Thoracic aorta (tissue), 2 donors: ENCODE data around the gene COL6A2. TPM values are rescaled to one million over a fixed set of nuclear protein-coding genes. Genes with fewer than 3 reads are reported as not detected.

Experiments used
- ATAC-seq: fragments of 150-250 bp; one replicate; pipeline ENCODE4 v1.8.0; 2017; ENCODE audit warnings: low read depth; ENCODE audit not compliant: insufficient number of reproducible peaks, low FRiP score
- DNase-seq: peaks from one replicate; pipeline ENCODE4 v3.0.0-alpha.2; 2020; ENCODE audit warnings: low spot score
- H3K27ac ChIP-seq, 2 donors: fragments of 200-600 bp; sonication (generic); 1 replicate in 1 of 2; 2 replicates in 1 of 2; pipeline ENCODE4 v1.5.1; 2016; ENCODE audit warnings: mild to moderate bottlenecking in 2 of 2, moderate library complexity in 2 of 2
- H3K27me3 ChIP-seq: fragments of 200-600 bp; sonication (generic); replicated peaks from 2 replicates; pipeline ENCODE4 v1.6.0; 2016; ENCODE audit warnings: mild to moderate bottlenecking; ENCODE audit not compliant: insufficient read depth
- H3K36me3 ChIP-seq: fragments of 200-600 bp; sonication (generic); one replicate; pipeline ENCODE4 v1.5.1; 2016
- H3K4me1 ChIP-seq, 2 donors: fragments of 200-600 bp; sonication (generic); 1 replicate in 1 of 2; 2 replicates in 1 of 2; pipeline versions ENCODE4 v1.5.1 to v1.6.0; 2016; ENCODE audit warnings: low read depth in 2 of 2, mild to moderate bottlenecking in 1 of 2; ENCODE audit not compliant: control insufficient read depth in 1 of 2
- H3K4me3 ChIP-seq: fragments of 200-600 bp; sonication (generic); 2 replicates; pipeline ENCODE4 v1.5.1; 2016; ENCODE audit warnings: mild to moderate bottlenecking
- H3K9me3 ChIP-seq: fragments of 200-600 bp; sonication (generic); 2 replicates; pipeline ENCODE4 v1.5.1; 2016
- total RNA-seq, 2 donors: library from RNA; depleted of rRNA; stranded (reverse); fragments of >200 nt; gene quantifications; one replicate each; pipeline versions ENCODE4 v1.1.0 to v1.2.3, GENCODE V29; 2016
- TF ChIP-seq, protein P1 (sequence below): fragments of 200-600 bp; sonication (generic); IDR thresholded peaks from one replicate; pipeline ENCODE4 v1.5.1; 2019; ENCODE audit warnings: antibody characterized with exemption

COL6A2 gene
- total RNA-seq, 2 donors from 2014 or later: 1,835 to 1,885 TPM

DNA sequence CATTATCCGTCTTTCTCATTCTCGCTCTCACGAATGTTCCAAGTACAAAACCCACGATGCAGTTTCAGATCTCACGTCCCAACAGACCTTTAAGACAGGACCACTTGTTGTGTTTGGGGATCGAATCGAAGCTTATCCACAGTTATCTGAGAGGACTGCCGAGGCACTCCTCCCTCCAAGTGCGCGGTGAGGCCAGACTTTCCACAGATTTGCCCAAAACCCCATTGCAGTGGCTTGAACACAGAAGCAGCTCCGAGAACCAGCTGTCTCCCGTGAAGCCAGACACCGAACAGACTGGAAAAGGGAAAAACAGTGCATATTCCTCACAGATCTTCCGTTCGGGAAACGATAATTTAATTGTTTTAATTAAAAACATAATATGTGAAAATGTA is 46.5 kb upstream of the COL6A2 start:
- no peaks in the 10 kb centered on the region for H3K27me3 ChIP-seq
- no peaks in the 10 kb centered on the region for H3K36me3 ChIP-seq
- H3K4me3 ChIP-seq: no peak overlapping the region
- peaks cover 30 to 59% of the 10 kb centered on the region in 2 donors for H3K4me1 ChIP-seq
- H3K27ac ChIP-seq: no peak overlapping the region
- TF ChIP-seq, protein P1, sequence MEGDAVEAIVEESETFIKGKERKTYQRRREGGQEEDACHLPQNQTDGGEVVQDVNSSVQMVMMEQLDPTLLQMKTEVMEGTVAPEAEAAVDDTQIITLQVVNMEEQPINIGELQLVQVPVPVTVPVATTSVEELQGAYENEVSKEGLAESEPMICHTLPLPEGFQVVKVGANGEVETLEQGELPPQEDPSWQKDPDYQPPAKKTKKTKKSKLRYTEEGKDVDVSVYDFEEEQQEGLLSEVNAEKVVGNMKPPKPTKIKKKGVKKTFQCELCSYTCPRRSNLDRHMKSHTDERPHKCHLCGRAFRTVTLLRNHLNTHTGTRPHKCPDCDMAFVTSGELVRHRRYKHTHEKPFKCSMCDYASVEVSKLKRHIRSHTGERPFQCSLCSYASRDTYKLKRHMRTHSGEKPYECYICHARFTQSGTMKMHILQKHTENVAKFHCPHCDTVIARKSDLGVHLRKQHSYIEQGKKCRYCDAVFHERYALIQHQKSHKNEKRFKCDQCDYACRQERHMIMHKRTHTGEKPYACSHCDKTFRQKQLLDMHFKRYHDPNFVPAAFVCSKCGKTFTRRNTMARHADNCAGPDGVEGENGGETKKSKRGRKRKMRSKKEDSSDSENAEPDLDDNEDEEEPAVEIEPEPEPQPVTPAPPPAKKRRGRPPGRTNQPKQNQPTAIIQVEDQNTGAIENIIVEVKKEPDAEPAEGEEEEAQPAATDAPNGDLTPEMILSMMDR: no peak
- no peak for DNase-seq
- no peak for ATAC-seq
- H3K9me3 ChIP-seq: no peaks in the 10 kb centered on the region

DNA sequence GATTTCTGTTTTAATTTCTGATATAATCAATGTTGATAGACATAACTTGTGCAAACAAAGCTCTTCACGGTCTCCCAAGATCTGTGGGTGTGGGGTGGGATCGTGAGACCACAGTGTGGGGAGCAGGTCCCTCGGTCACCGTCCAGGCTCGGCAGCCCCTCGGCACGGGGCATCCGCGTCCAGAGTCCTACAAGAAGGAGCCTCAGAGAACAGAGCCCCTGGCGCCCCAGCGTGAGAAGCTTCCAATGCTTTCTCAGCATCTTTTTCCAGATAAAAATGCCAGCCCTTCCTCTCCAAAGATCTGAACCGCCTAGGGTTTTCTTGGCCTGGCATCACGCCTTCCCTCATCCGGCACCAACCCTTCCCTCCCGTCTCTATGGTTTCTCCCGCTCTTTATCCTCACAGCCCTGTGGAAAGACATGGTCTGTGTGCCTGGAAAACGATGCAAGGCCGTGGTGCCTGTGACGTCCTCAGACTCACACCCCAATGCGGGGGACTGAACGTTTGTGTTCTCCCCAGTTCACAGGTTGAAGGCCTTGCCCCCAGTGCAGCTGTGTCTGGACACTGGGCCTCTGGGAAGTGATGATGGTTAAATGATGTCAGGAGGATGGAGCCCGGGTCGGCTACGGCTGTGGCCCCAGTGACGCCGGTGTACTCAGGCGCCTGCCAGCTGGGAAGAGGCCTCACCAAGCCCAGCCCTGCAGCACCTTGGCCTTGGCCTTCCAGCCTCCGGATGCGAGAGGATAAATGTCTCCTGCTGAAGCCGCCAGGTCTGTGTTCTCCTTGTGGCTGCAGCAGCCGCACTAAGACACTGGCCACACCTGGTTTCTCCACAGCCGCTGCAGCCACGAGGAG is 45.9 kb upstream of the COL6A2 start:
- H3K4me3 ChIP-seq: no peak overlapping the region
- DNase-seq: no peak
- TF ChIP-seq, protein P1: no peak
- H3K4me1 ChIP-seq: peaks cover 34 to 64% of the 10 kb centered on the region in 2 donors
- no peak overlapping the region for H3K27ac ChIP-seq
- H3K36me3 ChIP-seq: no peaks in the 10 kb centered on the region
- no peaks in the 10 kb centered on the region for H3K9me3 ChIP-seq
- no peak for ATAC-seq
- H3K27me3 ChIP-seq: no peaks in the 10 kb centered on the region

DNA sequence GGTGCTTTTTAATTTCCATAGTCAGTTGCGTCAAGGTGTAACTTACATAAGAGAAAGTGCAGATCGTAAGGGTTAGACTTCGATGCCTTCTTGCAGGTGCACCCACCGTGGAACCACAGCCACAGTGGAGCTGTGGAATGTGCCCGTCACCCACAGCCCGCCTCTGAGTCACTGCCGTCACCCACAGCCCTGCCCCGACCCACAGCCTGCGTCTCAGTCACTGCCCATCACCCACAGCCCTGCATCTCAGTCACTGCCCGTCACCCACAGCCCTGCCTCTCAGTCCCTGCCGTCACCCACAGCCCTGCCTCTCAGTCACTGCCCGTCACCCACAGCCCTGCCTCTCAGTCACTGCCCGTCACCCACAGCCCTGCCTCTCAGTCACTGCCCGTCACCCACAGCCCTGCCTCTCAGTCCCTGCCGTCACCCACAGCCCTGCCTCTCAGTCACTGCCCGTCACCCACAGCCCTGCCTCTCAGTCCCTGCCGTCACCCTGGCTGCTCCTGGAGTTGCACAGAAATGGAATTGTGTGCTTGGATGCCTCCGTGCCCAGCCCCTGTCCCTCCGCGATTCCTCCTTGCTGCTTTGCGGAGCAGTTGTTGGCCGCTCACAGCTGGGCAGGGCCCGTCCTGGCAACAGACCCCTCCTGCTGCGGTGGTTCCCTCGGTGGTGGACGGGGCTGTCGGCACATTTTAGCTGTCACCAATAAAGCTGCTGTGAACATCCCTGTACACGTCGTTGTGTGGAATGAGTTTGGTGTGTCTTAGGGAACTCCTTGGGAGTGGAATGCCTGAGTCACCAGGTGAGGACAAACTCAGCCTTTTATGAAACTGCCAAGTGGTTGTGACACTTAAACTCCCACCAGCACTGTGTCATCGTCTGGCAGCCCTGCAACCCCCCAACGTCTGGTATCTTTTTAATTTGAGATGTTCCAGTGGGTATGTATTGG is 44.9 kb upstream of the COL6A2 start:
- H3K27me3 ChIP-seq: no peaks in the 10 kb centered on the region
- no peak for DNase-seq
- no peak for ATAC-seq
- H3K36me3 ChIP-seq: no peaks in the 10 kb centered on the region
- no peak overlapping the region for H3K27ac ChIP-seq
- TF ChIP-seq, protein P1: no peak
- H3K9me3 ChIP-seq: no peaks in the 10 kb centered on the region
- no peak overlapping the region for H3K4me3 ChIP-seq
- peaks cover 37 to 73% of the 10 kb centered on the region in 2 donors for H3K4me1 ChIP-seq

DNA sequence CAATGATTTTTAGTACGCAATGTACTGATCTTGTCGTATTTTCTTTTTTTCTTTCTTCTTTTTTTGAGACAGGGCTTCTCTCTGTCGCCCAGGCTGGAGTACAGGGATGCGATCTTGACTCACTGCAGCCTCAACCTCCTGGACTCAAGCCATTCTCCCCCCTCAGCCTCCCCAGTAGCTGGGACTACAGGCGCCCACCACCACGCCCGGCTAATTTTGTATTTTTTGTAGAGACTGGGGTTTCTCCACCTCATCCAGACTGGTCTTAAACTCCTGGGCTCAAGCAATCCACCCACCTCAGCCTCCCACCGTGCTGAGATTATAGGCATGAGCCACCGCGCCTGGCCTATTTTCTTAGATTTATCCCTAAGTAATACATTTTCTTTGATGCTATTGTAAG is 43.9 kb upstream of the COL6A2 start:
- TF ChIP-seq, protein P1: no peak
- Histone ChIP-seq H3K4me1 (peaks cover 35 to 71% of the 10 kb centered on the region in 2 donors), H3K9me3 (no peaks in the 10 kb centered on the region), H3K27ac (peak overlapping the region; percentile 36 to 72), H3K27me3 (no peaks in the 10 kb centered on the region), H3K4me3 (peak overlapping the region; percentile 19), H3K36me3 (no peaks in the 10 kb centered on the region)
- ATAC-seq: no peak
- DNase-seq: no peak

DNA sequence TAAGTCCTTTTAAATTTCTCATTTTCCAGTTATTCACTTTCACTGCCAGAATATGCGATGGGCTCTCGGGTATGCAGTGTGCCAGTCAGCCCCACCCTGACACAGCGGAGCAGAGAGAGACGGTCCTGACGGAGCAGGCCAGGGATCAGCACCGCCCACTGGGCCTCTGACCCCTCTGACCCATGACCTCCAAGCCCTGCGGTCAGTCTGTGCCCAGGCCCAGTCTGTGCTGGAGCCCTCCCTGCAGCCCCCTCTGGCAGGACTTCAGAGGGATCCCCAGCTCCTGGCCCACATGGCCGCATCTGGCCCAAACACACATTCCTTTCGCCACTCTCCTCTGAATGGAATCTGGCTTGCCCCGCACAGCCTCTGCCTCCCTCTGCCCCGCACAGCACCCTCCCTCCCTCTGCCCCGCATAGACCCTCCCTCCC is 43.4 kb upstream of the COL6A2 start:
- Histone ChIP-seq H3K4me3 (peak overlapping the region; percentile 19), H3K27me3 (no peaks in the 10 kb centered on the region), H3K9me3 (no peaks in the 10 kb centered on the region), H3K27ac (peak overlapping the region; percentile 36 to 72), H3K36me3 (no peaks in the 10 kb centered on the region), H3K4me1 (peaks cover 34 to 69% of the 10 kb centered on the region in 2 donors)
- ATAC-seq (no peak), DNase-seq (no peak)
- TF ChIP-seq, protein P1: no peak
